ENCODE results near the gene CPSF4.
A peak's percentile ranks its signal among the peaks of the same experiment; 100 is the strongest.

CPSF4 gene

GRCh38 chr7:99449326-99449725 is 10.6 kb downstream of the CPSF4 start:
- no peak for DNase-seq

GRCh38 chr7:99451936-99452335 is 13.2 kb downstream of the CPSF4 start:
- DNase-seq = no peak

GRCh38 chr7:99452541-99452940 is 13.8 kb downstream of the CPSF4 start:
- no peak for DNase-seq

GRCh38 chr7:99453105-99453504 is 14.4 kb downstream of the CPSF4 start:
- no peak for DNase-seq

- DNase-seq = no peak
These were observed 17.1 kb downstream of the CPSF4 start for GRCh38 chr7:99455874-99456273.

- no peak for DNase-seq
These were observed 17.5 kb downstream of the CPSF4 start for GRCh38 chr7:99456288-99456687.

- DNase-seq = no peak
These were observed 18.4 kb downstream of the CPSF4 start for GRCh38 chr7:99457050-99457649.

GRCh38 chr7:99457650-99458493 is 19.1 kb downstream of the CPSF4 start:
- no peak for DNase-seq

- peak; percentile 9 to 21 for DNase-seq
These were observed 20.3 kb downstream of the CPSF4 start for GRCh38 chr7:99459087-99459486.

- no peak for DNase-seq
These were observed 21.9 kb downstream of the CPSF4 start for GRCh38 chr7:99460651-99461050.

GRCh38 chr7:99461221-99461620 is 22.5 kb downstream of the CPSF4 start:
- DNase-seq = no peak

- no peak for DNase-seq
These were observed 26.7 kb downstream of the CPSF4 start for GRCh38 chr7:99465421-99465768.

GRCh38 chr7:99468336-99468918 is 29.7 kb downstream of the CPSF4 start:
- DNase-seq = no peak

GRCh38 chr7:99469381-99470065 is 30.8 kb downstream of the CPSF4 start:
- no peak for DNase-seq

GRCh38 chr7:99472561-99473314 is 34.0 kb downstream of the CPSF4 start, which contains the start of gene ZNF789:
Gene ZNF789 (plus strand): TSS chr7:99472890. CDS start chr7:99476457, 3,567 bp downstream.
- peak; percentile 97 to 98 for DNase-seq

- peak; percentile 10 to 31 for DNase-seq
These were observed 34.5 kb downstream of the CPSF4 start for GRCh38 chr7:99473315-99473596.

GRCh38 chr7:99476107-99476506 is 37.4 kb downstream of the CPSF4 start:
- no peak for DNase-seq

- no peak for DNase-seq
These were observed 40.0 kb downstream of the CPSF4 start for GRCh38 chr7:99478464-99479440.

GRCh38 chr7:99485094-99485493 is 46.4 kb downstream of the CPSF4 start:
- no peak for DNase-seq

- DNase-seq = no peak
These were observed 50.5 kb downstream of the CPSF4 start for GRCh38 chr7:99489235-99489634.

GRCh38 chr7:99490878-99491277 is 52.1 kb downstream of the CPSF4 start:
- no peak for DNase-seq

- DNase-seq = no peak
These were observed 55.1 kb downstream of the CPSF4 start for GRCh38 chr7:99493823-99494222.

All from CD4-positive, alpha-beta T cell treated with Interleukin-1 beta for 1 hour (primary cell).